Measurements from ENCODE around the gene DCP1A. TPM values are rescaled to one million over a fixed set of nuclear protein-coding genes. Genes with fewer than 3 reads are reported as not detected.
"Not testable (repeated sequence)": the region's sequence is repeated elsewhere in the genome, so short reads cannot be mapped to it uniquely, and the experiment has no call there.

DCP1A gene
- 11.2 and 15.2 TPM in 2 replicates for total RNA-seq

GRCh38 chr3:53347261-53348064 is at the start of gene DCP1A:
Gene DCP1A (minus strand): TSS chr3:53347543. CDS start chr3:53347517, 26 bp downstream.
- peak; percentile 99 for DNase-seq

GRCh38 chr3:53384465-53385423 is 37.4 kb upstream of the DCP1A start:
- no peak for DNase-seq

DNA sequence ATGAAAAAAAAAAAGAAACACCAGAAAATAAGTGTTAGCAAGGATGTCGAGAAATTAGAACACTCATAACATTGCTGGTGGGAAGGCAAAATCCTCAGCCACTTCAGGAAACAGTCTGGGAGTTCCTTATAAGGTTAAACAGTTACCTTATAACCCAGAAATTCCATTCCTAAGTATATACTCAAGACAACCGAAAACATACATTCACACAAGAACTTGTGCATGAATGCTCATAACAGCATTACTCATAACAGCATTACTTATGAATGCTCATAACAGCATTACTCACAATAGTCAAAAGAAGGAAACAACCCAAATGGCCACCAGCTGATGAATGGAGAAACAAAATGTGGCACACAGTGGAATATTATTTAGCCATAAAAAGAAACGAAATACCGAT is 34.8 kb upstream of the DCP1A start:
- DNase-seq: no peak

GRCh38 chr3:53380306-53380705 is 33.0 kb upstream of the DCP1A start:
- DNase-seq: no peak

- no peak for DNase-seq
Observed at GRCh38 chr3:53379898-53380297, 32.6 kb upstream of the DCP1A start.

DNA sequence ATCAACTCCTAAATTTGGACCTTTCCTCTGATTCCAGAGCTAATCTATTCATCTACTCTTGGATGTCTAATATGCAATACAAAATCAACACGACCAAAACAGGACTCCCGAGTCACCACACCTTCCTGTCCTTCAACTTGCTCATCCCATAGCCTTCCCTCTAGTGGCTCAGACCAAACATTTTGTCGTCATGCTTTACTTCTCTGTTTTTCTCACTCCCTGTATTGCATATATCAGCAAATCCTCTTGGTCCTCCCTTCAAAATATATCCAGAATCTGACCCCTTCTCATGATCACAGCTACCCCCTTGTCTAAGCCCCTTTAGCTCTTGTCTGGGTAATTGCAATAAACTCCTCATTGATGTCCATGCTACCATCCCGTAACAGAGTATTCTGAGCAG is 30.5 kb upstream of the DCP1A start:
- no peak for DNase-seq

- DNase-seq: no peak
Observed at GRCh38 chr3:53376679-53377078, 29.3 kb upstream of the DCP1A start.

- peak; percentile 79 for DNase-seq
Observed at GRCh38 chr3:53375019-53375418, 27.7 kb upstream of the DCP1A start.

DNA sequence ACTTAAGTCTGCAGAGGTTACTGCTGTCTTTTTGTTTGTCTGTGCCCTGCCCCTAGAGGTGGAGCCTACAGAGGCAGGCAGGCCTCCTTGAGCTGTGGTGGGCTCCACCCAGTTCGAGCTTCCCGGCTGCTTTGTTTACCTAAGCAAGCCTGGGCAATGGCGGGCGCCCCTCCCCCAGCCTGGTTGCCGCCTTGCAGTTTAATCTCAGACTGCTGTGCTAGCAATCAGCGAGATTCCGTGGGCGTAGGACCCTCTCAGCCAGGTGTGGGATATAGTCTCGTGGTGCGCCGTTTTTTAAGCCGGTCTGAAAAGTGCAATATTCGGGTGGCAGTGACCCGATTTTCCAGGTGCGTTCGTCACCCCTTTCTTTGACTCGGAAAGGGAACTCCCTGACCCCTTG is 23.4 kb upstream of the DCP1A start:
- not testable (repeated sequence) for DNase-seq

GRCh38 chr3:53361852-53362251 is 14.5 kb upstream of the DCP1A start:
- no peak for DNase-seq

- no peak for DNase-seq
Observed at GRCh38 chr3:53357458-53357857, 10.1 kb upstream of the DCP1A start.

GRCh38 chr3:53354945-53355498 is 7.7 kb upstream of the DCP1A start:
- DNase-seq: peak; percentile 36

- DNase-seq: no peak
Observed at GRCh38 chr3:53353202-53353601, 5.9 kb upstream of the DCP1A start.

GRCh38 chr3:53350652-53351051 is 3.3 kb upstream of the DCP1A start:
- DNase-seq: peak; percentile 77

GRCh38 chr3:53348118-53348517 is 775 bp upstream of the DCP1A start:
- DNase-seq: not testable (repeated sequence)

GRCh38 chr3:53346922-53347260 is 452 bp downstream of the DCP1A start:
- no peak for DNase-seq

DNA sequence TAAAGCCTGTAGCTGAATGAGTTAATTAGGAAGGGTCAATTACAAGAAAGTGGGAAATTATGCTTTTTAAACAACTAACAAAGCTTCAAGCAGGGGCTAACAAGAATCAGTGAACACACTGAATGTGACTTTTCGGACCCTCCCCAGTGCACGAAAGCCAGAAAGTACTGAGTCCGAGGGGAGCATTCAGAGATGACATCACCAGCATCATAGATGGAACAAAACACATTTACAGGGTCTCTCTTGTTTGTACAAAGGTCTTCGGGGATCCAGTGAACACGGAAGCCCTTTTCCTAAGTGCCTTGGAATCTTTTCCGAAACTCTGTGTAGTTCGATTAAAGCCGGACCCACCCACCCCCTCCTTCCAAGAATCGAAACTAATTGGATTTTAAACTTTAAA is 829 bp downstream of the DCP1A start:
- peak; percentile 61 for DNase-seq

- peak; percentile 30 for DNase-seq
Observed at GRCh38 chr3:53342353-53342752, 5.0 kb downstream of the DCP1A start.

DNA sequence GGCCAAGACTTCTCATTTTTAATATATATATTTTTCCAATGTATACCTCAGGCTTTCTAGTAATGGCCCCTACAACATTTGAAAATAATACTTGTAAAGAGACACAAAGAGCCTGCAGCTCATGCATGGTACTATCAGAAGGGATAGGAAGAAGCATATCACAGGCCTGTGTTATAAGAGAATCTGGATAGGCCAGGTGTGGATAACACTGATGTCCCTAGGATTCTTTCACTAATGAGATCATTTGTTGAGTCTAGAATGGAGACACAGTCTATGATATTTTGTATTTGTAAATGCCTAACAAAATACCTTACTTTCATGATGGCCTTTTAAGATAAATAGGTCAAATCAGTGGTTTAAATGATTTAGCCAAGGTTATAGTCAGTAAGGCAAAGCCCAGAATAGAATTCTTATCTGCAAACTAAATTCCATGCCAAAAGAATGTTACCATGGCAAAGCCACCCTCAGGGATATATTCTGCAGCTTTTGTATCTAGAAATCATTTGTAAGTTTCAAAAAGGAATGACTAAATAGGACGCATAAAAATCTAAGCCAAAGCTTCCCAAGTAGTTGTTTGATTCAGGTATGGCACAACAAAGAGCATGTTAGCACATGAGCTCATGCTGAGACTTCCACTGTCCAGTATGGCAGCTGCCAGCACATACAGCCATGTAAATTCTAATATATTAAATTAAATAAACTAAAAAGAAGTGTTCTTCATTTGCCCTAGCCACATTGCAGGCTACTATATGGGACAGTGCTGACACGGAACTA is 10.0 kb downstream of the DCP1A start:
- DNase-seq: no peak

DNA sequence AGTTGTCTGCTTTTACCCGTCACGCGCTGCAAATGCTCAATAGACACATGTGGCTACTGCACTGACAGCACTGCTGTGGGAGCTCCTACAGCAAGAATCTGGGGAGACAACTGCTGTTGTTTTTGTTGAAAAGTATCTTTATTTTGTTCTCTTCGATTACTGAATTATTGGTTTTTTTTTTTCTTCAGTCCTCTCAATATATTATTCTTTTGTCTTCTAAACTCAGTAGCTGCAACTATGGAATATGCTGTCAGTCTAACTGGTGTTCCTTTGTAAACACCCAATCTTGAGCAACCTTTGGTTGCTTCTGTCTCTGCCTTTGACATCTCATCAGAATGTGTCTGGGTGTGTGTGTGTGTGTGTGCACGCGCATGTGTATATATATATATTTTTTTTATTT is 12.6 kb downstream of the DCP1A start:
- no peak for DNase-seq

- DNase-seq: no peak
Observed at GRCh38 chr3:53331871-53332270, 15.5 kb downstream of the DCP1A start.

DNA sequence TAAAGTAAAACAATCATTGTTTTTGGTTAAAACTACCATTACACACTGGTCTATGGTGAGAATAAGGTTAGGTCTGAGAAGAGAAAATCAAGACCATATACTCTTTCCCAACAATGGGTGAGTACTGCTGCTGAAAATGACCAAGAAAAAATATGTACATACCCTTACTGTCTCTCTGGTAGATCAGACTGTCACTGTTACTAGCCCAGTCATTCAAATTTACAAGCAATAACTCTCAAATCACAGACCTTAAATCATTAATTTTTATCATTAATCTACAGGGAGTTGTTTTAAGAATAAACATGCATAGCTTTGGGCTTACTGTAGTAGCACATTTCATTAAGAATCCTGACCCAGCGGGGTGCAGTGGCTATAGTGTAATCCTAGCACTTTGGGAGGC is 17.4 kb downstream of the DCP1A start:
- DNase-seq: no peak

DNA sequence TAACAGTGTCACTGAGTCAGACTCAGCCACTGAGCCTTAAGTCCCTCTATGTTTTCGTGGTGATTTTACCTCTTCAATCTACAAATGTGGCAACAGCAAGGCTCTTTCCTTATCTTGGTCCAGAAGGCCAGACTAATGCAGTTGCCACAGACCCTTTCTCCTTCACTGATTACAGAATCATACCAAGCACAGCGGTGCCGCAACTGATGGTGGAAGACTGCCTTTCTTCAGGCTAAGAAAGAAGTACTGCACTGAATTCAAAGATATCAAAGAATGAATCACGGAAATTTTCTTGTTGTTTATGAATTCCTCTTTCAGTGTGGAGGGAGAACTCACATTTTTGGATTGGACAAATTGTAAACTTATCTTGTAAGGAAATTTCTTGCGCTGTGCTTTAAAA is 18.6 kb downstream of the DCP1A start:
- DNase-seq: no peak
